Activated T-helper 17 cell treated with anti-CD3 and anti-CD28 coated beads, Interleukin-2, amount 50 U/mL, for 72 hours (primary cell): ENCODE results near the gene TCEANC. TPM values are rescaled to one million over a fixed set of nuclear protein-coding genes. Genes with fewer than 3 reads are reported as not detected.
A peak's percentile ranks its signal among the peaks of the same experiment; 100 is the strongest.

Source experiments
- ATAC-seq: fragments of 150-1000 bp; cut with Tn5 transposase; replicated peaks from 2 replicates; pipeline ENCODE4 v1.10.0; 2021; ENCODE audit warnings: mild to moderate bottlenecking, moderate library complexity
- H3K27ac Mint-ChIP-seq: one replicate; pipeline ENCODE4 v1.8.0; 2022; ENCODE audit warnings: mixed read lengths
- H3K27me3 Mint-ChIP-seq: one replicate; pipeline ENCODE4 v1.8.0; 2022; ENCODE audit warnings: mixed read lengths
- H3K36me3 Mint-ChIP-seq: one replicate; pipeline ENCODE4 v1.8.0; 2022; ENCODE audit warnings: low read depth, mild to moderate bottlenecking, mixed read lengths
- H3K4me1 Mint-ChIP-seq: one replicate; pipeline ENCODE4 v1.8.0; 2022; ENCODE audit warnings: mixed read lengths
- H3K4me3 Mint-ChIP-seq: one replicate; pipeline ENCODE4 v1.8.0; 2022; ENCODE audit warnings: mild to moderate bottlenecking, mixed read lengths
- H3K9me3 Mint-ChIP-seq: one replicate; pipeline ENCODE4 v1.8.0; 2022; ENCODE audit warnings: mixed read lengths
- total RNA-seq, 2 donors: library from RNA; stranded (reverse); gene quantifications; one replicate each; pipeline ENCODE4 v1.2.3, GENCODE V29; 2022

Gene TCEANC
- total RNA-seq, 2 donors from 2014 or later = 1.8 to 3.5 TPM

GRCh38 chrX:13691841-13692371 is 39.0 kb downstream of the TCEANC start:
- Mint-ChIP-seq H3K36me3 (peaks cover 63% of the 10 kb centered on the region), H3K27ac (peak overlapping the region; percentile 74), H3K4me1 (peaks cover 33% of the 10 kb centered on the region), H3K4me3 (peak overlapping the region; percentile 95), H3K9me3 (no peaks in the 10 kb centered on the region), H3K27me3 (no peaks in the 10 kb centered on the region)
- ATAC-seq = no peak

- Mint-ChIP-seq H3K27ac (peak overlapping the region; percentile 74), H3K4me3 (peak overlapping the region; percentile 95), H3K9me3 (no peaks in the 10 kb centered on the region), H3K36me3 (peaks cover 71% of the 10 kb centered on the region), H3K27me3 (no peaks in the 10 kb centered on the region), H3K4me1 (peaks cover 35% of the 10 kb centered on the region)
- no peak for ATAC-seq
Measured at GRCh38 chrX:13692771-13693231, 39.9 kb downstream of the TCEANC start.

GRCh38 chrX:13693341-13693961 is 40.5 kb downstream of the TCEANC start:
- H3K27ac Mint-ChIP-seq = peak overlapping the region; percentile 74
- H3K27me3 Mint-ChIP-seq = no peaks in the 10 kb centered on the region
- no peak for ATAC-seq
- peaks cover 69% of the 10 kb centered on the region for H3K36me3 Mint-ChIP-seq
- H3K4me3 Mint-ChIP-seq = peak overlapping the region; percentile 95
- H3K4me1 Mint-ChIP-seq = peaks cover 35% of the 10 kb centered on the region
- H3K9me3 Mint-ChIP-seq = no peaks in the 10 kb centered on the region

- no peak for ATAC-seq
- Mint-ChIP-seq H3K4me1 (peaks cover 39% of the 10 kb centered on the region), H3K36me3 (peaks cover 70% of the 10 kb centered on the region), H3K27ac (no peak overlapping the region), H3K27me3 (no peaks in the 10 kb centered on the region), H3K9me3 (no peaks in the 10 kb centered on the region), H3K4me3 (no peak overlapping the region)
Measured at GRCh38 chrX:13694359-13694758, 41.4 kb downstream of the TCEANC start.

GRCh38 chrX:13694983-13695382 is 42.0 kb downstream of the TCEANC start:
- Mint-ChIP-seq H3K27me3 (no peaks in the 10 kb centered on the region), H3K27ac (no peak overlapping the region), H3K36me3 (peaks cover 67% of the 10 kb centered on the region), H3K4me1 (peaks cover 41% of the 10 kb centered on the region), H3K4me3 (peak overlapping the region; percentile 7), H3K9me3 (no peaks in the 10 kb centered on the region)
- no peak for ATAC-seq

- Mint-ChIP-seq H3K9me3 (no peaks in the 10 kb centered on the region), H3K36me3 (peaks cover 67% of the 10 kb centered on the region), H3K4me3 (peak overlapping the region; percentile 7), H3K27ac (no peak overlapping the region), H3K4me1 (peaks cover 36% of the 10 kb centered on the region), H3K27me3 (no peaks in the 10 kb centered on the region)
- ATAC-seq = no peak
Measured at GRCh38 chrX:13695601-13696115, 42.7 kb downstream of the TCEANC start.

GRCh38 chrX:13697455-13697854 is 44.5 kb downstream of the TCEANC start:
- peak; percentile 31 for ATAC-seq
- H3K4me1 Mint-ChIP-seq = peaks cover 49% of the 10 kb centered on the region

GRCh38 chrX:13697976-13698375 is 45.0 kb downstream of the TCEANC start:
- H3K9me3 Mint-ChIP-seq = no peaks in the 10 kb centered on the region
- peaks cover 44% of the 10 kb centered on the region for H3K4me1 Mint-ChIP-seq
- peaks cover 67% of the 10 kb centered on the region for H3K36me3 Mint-ChIP-seq
- no peak for ATAC-seq
- no peaks in the 10 kb centered on the region for H3K27me3 Mint-ChIP-seq
- H3K4me3 Mint-ChIP-seq = no peak overlapping the region
- no peak overlapping the region for H3K27ac Mint-ChIP-seq

More at GRCh38 chrX:13697455-13697854, 44.5 kb downstream of the TCEANC start:
- H3K36me3 Mint-ChIP-seq = peaks cover 68% of the 10 kb centered on the region
- no peak overlapping the region for H3K4me3 Mint-ChIP-seq
- no peaks in the 10 kb centered on the region for H3K9me3 Mint-ChIP-seq
- no peak overlapping the region for H3K27ac Mint-ChIP-seq
- no peaks in the 10 kb centered on the region for H3K27me3 Mint-ChIP-seq

- Mint-ChIP-seq H3K27ac (no peak overlapping the region), H3K4me1 (peaks cover 40% of the 10 kb centered on the region), H3K4me3 (no peak overlapping the region), H3K27me3 (no peaks in the 10 kb centered on the region), H3K36me3 (peaks cover 62% of the 10 kb centered on the region), H3K9me3 (no peaks in the 10 kb centered on the region)
- ATAC-seq = no peak
Measured at GRCh38 chrX:13698432-13698831, 45.5 kb downstream of the TCEANC start.

- Mint-ChIP-seq H3K4me1 (peaks cover 43% of the 10 kb centered on the region), H3K27me3 (no peaks in the 10 kb centered on the region), H3K36me3 (peaks cover 66% of the 10 kb centered on the region), H3K4me3 (peak overlapping the region; percentile 29), H3K9me3 (no peaks in the 10 kb centered on the region), H3K27ac (no peak overlapping the region)
- ATAC-seq = peak; percentile 51
Measured at GRCh38 chrX:13699183-13699826, 46.4 kb downstream of the TCEANC start.

- no peaks in the 10 kb centered on the region for H3K9me3 Mint-ChIP-seq
- no peak overlapping the region for H3K4me3 Mint-ChIP-seq
- peaks cover 65% of the 10 kb centered on the region for H3K36me3 Mint-ChIP-seq
- H3K27me3 Mint-ChIP-seq = no peaks in the 10 kb centered on the region
- no peak for ATAC-seq
- H3K27ac Mint-ChIP-seq = no peak overlapping the region
- peaks cover 38% of the 10 kb centered on the region for H3K4me1 Mint-ChIP-seq
Measured at GRCh38 chrX:13700380-13700779, 47.4 kb downstream of the TCEANC start.

- Mint-ChIP-seq H3K36me3 (peaks cover 57% of the 10 kb centered on the region), H3K9me3 (no peaks in the 10 kb centered on the region), H3K27me3 (no peaks in the 10 kb centered on the region), H3K27ac (peak overlapping the region; percentile 76), H3K4me3 (peak overlapping the region; percentile 51), H3K4me1 (peaks cover 36% of the 10 kb centered on the region)
- ATAC-seq = no peak
Measured at GRCh38 chrX:13702111-13702789, 49.3 kb downstream of the TCEANC start.

GRCh38 chrX:13703135-13703534 is 50.2 kb downstream of the TCEANC start:
- Mint-ChIP-seq H3K27ac (peak overlapping the region; percentile 63), H3K4me1 (peaks cover 33% of the 10 kb centered on the region)
- ATAC-seq = peak; percentile 81

GRCh38 chrX:13703589-13703988 is 50.6 kb downstream of the TCEANC start:
- Mint-ChIP-seq H3K9me3 (no peaks in the 10 kb centered on the region), H3K4me3 (peak overlapping the region; percentile 51), H3K27me3 (no peaks in the 10 kb centered on the region), H3K27ac (peak overlapping the region; percentile 63), H3K36me3 (peaks cover 65% of the 10 kb centered on the region), H3K4me1 (peaks cover 33% of the 10 kb centered on the region)
- ATAC-seq = peak; percentile 55

More at GRCh38 chrX:13703135-13703534, 50.2 kb downstream of the TCEANC start:
- peaks cover 60% of the 10 kb centered on the region for H3K36me3 Mint-ChIP-seq
- H3K9me3 Mint-ChIP-seq = no peaks in the 10 kb centered on the region
- H3K4me3 Mint-ChIP-seq = peak overlapping the region; percentile 51
- H3K27me3 Mint-ChIP-seq = no peaks in the 10 kb centered on the region
